Endodermal cell (in vitro differentiated cells): ENCODE results near the gene AFTPH. TPM values are rescaled to one million over a fixed set of nuclear protein-coding genes. Genes with fewer than 3 reads are reported as not detected.

Source experiments
- DNase-seq: peaks from one replicate; pipeline ENCODE4 v3.0.0-alpha.2; 2017
- H3K27ac ChIP-seq: 2 replicates; pipeline ENCODE4 v1.5.1; 2013; ENCODE audit warnings: mild to moderate bottlenecking, low read depth, low read length, moderate library complexity
- H3K27me3 ChIP-seq: 2 replicates; pipeline ENCODE4 v1.6.1; 2013; ENCODE audit warnings: mild to moderate bottlenecking, low read length, moderate library complexity; ENCODE audit not compliant: insufficient read depth, control insufficient read depth, poor library complexity, severe bottlenecking
- H3K36me3 ChIP-seq: 2 replicates; pipeline ENCODE4 v1.7.0; 2013; ENCODE audit warnings: mild to moderate bottlenecking, low read length, moderate library complexity; ENCODE audit not compliant: control insufficient read depth, insufficient read depth
- H3K4me1 ChIP-seq: one replicate; pipeline ENCODE4 v1.7.0; 2013; ENCODE audit warnings: low read length; ENCODE audit not compliant: control insufficient read depth, insufficient read depth
- H3K4me3 ChIP-seq: 2 replicates; pipeline ENCODE4 v1.5.1; 2013; ENCODE audit warnings: mild to moderate bottlenecking, low read length, moderate library complexity
- H3K9ac ChIP-seq: 2 replicates; pipeline ENCODE4 v1.6.1; 2013; ENCODE audit warnings: mild to moderate bottlenecking, low read length, moderate library complexity; ENCODE audit not compliant: poor library complexity, severe bottlenecking; ENCODE audit errors: extremely low read depth
- H3K9me3 ChIP-seq: 2 replicates; pipeline ENCODE4 v1.6.1; 2013; ENCODE audit warnings: mild to moderate bottlenecking, low read length, moderate library complexity; ENCODE audit not compliant: control insufficient read depth
- H3K27ac Mint-ChIP-seq: 2 replicates; pipeline ENCODE4 v1.8.0; 2020; ENCODE audit warnings: mixed read lengths
- H3K27me3 Mint-ChIP-seq: 2 replicates; pipeline ENCODE4 v1.8.0; 2021; ENCODE audit warnings: mild to moderate bottlenecking, mixed read lengths; ENCODE audit not compliant: insufficient read depth
- H3K36me3 Mint-ChIP-seq: 2 replicates; pipeline ENCODE4 v1.8.0; 2020; ENCODE audit warnings: low read depth, mixed read lengths
- H3K4me1 Mint-ChIP-seq: 2 replicates; pipeline ENCODE4 v1.8.0; 2020; ENCODE audit warnings: mixed read lengths
- H3K4me3 Mint-ChIP-seq: 2 replicates; pipeline ENCODE4 v1.8.0; 2020; ENCODE audit warnings: mild to moderate bottlenecking, moderate library complexity, mixed read lengths
- H3K9me3 Mint-ChIP-seq: 2 replicates; pipeline ENCODE4 v1.8.0; 2020; ENCODE audit warnings: mild to moderate bottlenecking, mixed read lengths
- WGBS, 2 experiments: methylation state at CpG; one replicate each; pipeline versions ENCODE4 v1.1.5 to v1.1.7; 2013; ENCODE audit warnings: missing lambda C conversion rate in 2 of 2, mixed read lengths in 1 of 2; ENCODE audit not compliant: insufficient coverage in 1 of 2, insufficient read length in 1 of 2; 5-methylcytosine and 5-hydroxymethylcytosine counted together
- total RNA-seq, 2 donors: library from RNA; stranded (reverse); fragmentation: NEBNext Ultra II Directional in 1 of 2; extraction: Animal tissue kit (Norgen Biotek cat#: 25700) in 1 of 2; gene quantifications; 2 replicates in 1 of 2; 3 replicates in 1 of 2; pipeline ENCODE4 v1.2.1, GENCODE V29; 2021
- TF ChIP-seq, protein P1 (sequence below): fragments of 200-600 bp; sonication (generic); conservative IDR thresholded peaks from 2 replicates; pipeline ENCODE4 v1.5.0; 2021; ENCODE audit warnings: antibody characterized with exemption, mild to moderate bottlenecking

Gene AFTPH
- total RNA-seq, 2 donors from 2014 or later = 13.7 to 21.5 TPM

DNA sequence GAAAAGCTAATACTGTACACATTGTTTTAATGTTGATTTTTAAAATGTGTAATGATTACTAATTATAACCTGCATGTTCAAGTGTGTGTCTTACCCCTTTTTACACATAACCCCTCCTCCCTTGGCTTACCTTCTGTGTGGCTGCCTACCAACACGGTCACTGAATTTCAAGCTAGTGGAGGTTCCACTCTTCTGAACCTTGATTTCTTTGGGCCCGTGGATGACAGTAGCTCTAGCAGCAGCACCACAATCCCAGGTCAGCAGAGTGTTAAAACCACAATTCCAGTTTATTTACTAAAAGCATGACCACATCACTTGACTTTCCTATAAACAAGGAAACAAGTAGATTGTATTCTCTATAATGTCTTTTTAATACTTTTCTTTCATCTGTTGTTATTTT is 56.9 kb downstream of the AFTPH start:
- no peak overlapping the region for H3K27ac ChIP-seq
- Mint-ChIP-seq H3K4me1 (no peaks in the 10 kb centered on the region), H3K27ac (no peak overlapping the region), H3K4me3 (no peak overlapping the region), H3K36me3 (peaks cover 17% of the 10 kb centered on the region), H3K27me3 (no peaks in the 10 kb centered on the region), H3K9me3 (no peaks in the 10 kb centered on the region)
- no peaks in the 10 kb centered on the region for H3K27me3 ChIP-seq
- H3K9me3 ChIP-seq = no peaks in the 10 kb centered on the region
- no peak overlapping the region for H3K9ac ChIP-seq
- H3K36me3 ChIP-seq = peaks cover 11% of the 10 kb centered on the region
- H3K4me3 ChIP-seq = no peak overlapping the region
- no peak for DNase-seq
- TF ChIP-seq, protein P1, sequence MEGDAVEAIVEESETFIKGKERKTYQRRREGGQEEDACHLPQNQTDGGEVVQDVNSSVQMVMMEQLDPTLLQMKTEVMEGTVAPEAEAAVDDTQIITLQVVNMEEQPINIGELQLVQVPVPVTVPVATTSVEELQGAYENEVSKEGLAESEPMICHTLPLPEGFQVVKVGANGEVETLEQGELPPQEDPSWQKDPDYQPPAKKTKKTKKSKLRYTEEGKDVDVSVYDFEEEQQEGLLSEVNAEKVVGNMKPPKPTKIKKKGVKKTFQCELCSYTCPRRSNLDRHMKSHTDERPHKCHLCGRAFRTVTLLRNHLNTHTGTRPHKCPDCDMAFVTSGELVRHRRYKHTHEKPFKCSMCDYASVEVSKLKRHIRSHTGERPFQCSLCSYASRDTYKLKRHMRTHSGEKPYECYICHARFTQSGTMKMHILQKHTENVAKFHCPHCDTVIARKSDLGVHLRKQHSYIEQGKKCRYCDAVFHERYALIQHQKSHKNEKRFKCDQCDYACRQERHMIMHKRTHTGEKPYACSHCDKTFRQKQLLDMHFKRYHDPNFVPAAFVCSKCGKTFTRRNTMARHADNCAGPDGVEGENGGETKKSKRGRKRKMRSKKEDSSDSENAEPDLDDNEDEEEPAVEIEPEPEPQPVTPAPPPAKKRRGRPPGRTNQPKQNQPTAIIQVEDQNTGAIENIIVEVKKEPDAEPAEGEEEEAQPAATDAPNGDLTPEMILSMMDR = no peak
- no peaks in the 10 kb centered on the region for H3K4me1 ChIP-seq
- 88 to 94% methylated on average over 1 to 2 of the region's 2 CpGs for WGBS, 2 experiments

DNA sequence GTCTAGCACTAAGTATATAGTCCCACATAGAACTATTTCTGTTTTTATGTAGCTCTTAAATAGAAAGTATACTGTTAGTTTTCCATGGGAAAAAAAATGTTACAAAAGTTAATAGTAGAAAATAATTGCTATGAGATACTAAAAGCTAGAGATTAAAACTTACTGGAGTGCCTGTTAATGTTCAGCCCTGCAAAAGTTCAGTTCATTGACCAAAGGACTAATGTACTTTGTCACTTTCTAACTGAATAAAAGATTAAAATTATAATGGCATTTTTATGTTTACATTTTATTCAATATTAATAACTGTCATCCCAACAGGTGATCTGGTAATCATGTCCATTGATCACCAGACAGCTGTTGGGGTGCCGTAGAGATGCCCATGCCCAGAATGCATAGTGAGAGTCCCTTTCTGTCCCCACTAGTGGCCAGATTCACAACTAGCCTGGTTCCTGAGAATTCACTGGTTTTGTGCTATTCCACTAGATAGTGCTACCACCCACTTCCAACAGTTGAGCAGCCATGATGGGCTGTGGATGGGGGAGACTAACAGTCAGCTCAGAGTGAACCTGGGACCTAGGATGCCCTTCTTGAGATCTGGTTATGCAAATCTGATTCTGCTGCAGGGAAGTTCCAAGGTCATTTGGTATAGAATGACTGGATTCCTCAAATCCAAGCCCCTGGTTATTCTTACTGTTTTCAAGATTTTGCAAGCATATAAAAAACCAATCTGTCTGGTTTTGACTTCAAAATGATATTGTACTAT is 57.8 kb downstream of the AFTPH start:
- Histone ChIP-seq H3K27ac (no peak overlapping the region), H3K4me3 (no peak overlapping the region), H3K4me1 (no peaks in the 10 kb centered on the region), H3K36me3 (peaks cover 8% of the 10 kb centered on the region), H3K27me3 (no peaks in the 10 kb centered on the region), H3K9ac (no peak overlapping the region), H3K9me3 (no peaks in the 10 kb centered on the region)
- H3K36me3 Mint-ChIP-seq = peaks cover 13% of the 10 kb centered on the region
- H3K27me3 Mint-ChIP-seq = no peaks in the 10 kb centered on the region
- TF ChIP-seq, protein P1 = peak; percentile 16
- H3K4me3 Mint-ChIP-seq = no peak overlapping the region
- no peak for DNase-seq
- H3K9me3 Mint-ChIP-seq = no peaks in the 10 kb centered on the region
- 80 to 88% methylated on average over 1 of the region's 1 CpG for WGBS, 2 experiments
- H3K4me1 Mint-ChIP-seq = no peaks in the 10 kb centered on the region
- no peak overlapping the region for H3K27ac Mint-ChIP-seq

DNA sequence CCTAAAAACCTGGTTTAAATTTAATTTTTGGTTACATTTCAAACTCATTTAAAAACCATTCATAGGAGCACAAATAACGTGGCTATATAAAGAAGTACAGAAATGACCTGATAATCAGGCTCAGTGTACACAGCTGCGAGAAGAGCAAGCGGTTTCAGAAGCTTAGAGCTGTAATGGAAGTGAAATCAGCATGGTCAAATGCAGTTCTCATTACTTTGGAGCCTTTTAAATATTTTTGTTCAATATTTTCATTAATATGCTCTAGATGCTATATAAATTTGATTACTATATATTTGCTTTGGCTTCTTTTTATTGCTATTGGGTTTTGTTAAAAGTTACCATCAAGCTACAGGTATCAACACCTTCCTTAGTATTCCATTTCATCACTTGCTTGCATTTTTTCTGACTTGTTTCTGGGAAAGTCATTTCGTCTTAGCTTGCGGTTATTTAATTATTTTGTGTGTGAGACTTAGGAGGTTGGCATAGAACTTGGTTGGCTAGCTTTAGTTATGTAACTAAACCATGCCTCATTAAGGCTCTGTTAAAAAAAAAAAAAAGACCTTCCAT is 58.7 kb downstream of the AFTPH start:
- Mint-ChIP-seq H3K4me1 (no peaks in the 10 kb centered on the region), H3K27ac (no peak overlapping the region), H3K4me3 (no peak overlapping the region), H3K27me3 (no peaks in the 10 kb centered on the region), H3K9me3 (no peaks in the 10 kb centered on the region), H3K36me3 (peaks cover 9% of the 10 kb centered on the region)
- Histone ChIP-seq H3K4me3 (no peak overlapping the region), H3K9ac (no peak overlapping the region), H3K9me3 (no peaks in the 10 kb centered on the region), H3K27ac (no peak overlapping the region), H3K27me3 (no peaks in the 10 kb centered on the region), H3K4me1 (no peaks in the 10 kb centered on the region), H3K36me3 (peaks cover 3% of the 10 kb centered on the region)
- 67 to 95% methylated on average over 1 to 5 of the region's 5 CpGs for WGBS, 2 experiments
- DNase-seq = no peak
- TF ChIP-seq, protein P1 = no peak
